Activated CD8-positive, alpha-beta memory T cell treated with anti-CD3 and anti-CD28 coated beads for 48 hours (primary cell): ENCODE measurements around the gene FRMPD1.

Source experiments
- DNase-seq, 3 experiments: peaks; one replicate each; pipeline ENCODE4 v3.0.0-alpha.2; 2020; ENCODE audit warnings: low read depth in 2 of 3, low spot score in 2 of 3

Gene FRMPD1

DNA sequence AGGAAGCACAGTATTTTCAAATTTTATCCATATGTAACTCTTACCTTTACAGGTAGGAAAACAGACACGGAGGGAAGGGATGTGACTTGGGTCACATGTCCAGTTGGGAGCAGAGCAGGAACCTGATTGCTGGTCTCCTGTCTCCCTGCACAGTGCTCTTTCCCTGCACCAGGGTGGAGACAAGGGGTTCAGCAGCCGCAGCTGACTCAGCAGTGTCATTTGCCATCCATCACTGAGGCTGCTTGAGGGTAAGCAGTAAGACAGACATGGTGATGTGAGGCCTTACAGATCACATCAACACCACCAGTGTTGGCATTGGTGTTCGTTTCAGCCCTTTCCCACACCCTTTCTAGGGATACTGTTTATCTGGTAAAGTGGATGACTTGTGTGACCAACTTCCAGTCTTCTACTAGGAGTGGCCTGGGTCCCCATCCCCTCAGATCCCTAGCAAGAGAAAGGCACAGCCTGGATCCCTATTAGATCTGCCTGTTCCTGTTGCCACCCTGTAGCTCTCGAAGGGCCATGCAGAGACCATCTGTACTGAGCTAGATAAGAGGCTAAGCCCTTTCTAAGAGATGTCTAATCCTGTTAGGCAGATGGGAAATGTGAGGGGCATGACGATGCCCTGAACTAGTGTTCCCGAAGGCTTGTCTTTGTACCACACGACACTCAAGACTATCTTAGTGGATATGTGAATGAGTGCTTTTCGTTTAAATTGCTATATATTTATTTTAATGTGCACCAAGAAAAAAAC is 29.1 kb downstream of the FRMPD1 start:
- DNase-seq, result no peak

- no peak for DNase-seq
These were observed 32.2 kb downstream of the FRMPD1 start for GRCh38 chr9:37682951-37683350.

DNA sequence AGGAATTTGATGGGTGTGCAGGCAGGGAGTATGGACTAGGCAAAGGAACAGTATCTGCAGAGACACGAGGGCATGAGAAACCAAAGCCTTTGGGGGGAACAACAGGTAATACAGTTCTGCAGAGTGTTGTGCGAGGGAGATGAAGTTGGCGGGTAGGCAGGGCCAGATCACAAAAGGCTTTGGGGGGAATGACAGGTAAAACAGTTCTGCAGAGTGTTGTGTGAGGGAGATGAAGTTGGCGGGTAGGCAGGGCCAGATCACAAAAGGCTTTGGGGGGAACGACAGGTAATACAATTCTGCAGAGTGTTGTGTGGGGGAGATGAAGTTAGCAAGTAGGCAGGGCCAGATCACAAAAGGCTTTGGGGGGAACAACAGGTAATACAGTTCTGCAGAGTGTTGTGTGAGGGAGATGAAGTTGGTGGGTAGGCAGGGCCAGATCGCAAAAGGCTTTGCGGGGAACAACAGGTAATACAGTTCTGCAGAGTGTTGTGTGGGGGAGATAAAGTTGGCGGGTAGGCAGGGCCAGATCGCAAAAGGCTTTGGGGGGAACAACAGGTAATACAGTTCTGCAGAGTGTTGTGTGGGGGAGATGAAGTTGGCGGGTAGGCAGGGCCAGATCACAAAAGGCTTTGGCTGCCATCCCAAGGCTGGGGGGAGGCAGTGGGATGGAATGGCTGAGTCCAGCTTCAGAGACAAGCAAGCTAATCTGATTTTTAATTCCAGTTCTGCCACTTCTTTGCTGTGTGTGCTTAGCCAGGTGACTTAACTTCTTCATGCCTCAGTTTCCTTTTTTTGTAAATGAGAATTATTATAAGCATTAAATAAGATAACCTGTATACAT is 33.0 kb downstream of the FRMPD1 start:
- no peak for DNase-seq

- no peak for DNase-seq
These were observed 42.0 kb downstream of the FRMPD1 start for GRCh38 chr9:37692622-37693221.

DNA sequence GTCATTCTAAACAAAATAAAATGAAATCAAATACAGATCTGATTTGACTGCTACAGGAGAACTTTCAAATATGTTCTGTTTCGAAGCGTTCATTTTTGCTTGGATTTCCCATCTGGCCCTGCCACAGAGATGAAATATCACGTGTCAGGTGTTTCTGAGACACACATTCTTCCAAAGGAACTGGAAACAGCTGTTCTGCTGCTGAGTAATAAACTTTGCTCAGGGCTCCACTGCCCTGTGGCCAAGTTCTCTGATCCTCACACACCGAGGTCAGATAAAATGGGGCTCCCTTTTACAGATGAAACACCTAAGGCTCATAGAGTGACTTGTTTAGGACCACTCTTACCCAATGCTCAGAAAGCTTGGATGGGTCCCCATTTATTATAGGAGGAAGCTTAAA is 42.5 kb downstream of the FRMPD1 start:
- no peak for DNase-seq

- no peak for DNase-seq
These were observed 43.6 kb downstream of the FRMPD1 start for GRCh38 chr9:37694355-37694754.

GRCh38 chr9:37696528-37696927 is 45.8 kb downstream of the FRMPD1 start:
- no peak for DNase-seq

DNA sequence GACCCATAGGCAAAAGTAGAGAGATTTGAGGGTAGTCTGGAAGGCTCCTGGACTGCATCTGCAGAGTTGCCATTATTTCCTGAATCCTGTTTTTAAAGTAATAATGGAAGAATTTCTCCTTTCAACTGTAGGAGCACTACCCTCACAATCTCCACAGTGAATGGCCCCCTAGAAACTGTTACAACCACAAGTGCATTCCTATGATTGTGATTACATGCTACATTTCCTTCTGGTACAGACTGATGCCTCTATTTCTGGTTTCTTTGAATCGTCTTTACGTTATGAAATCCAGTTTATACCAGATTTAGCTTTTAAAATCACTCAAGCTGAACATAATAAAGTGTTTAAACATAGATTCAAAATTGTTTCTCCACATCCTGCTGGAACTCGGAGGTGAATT is 49.4 kb downstream of the FRMPD1 start:
- no peak for DNase-seq

GRCh38 chr9:37700900-37701299 is 50.1 kb downstream of the FRMPD1 start:
- no peak for DNase-seq

- DNase-seq, result no peak
These were observed 55.0 kb downstream of the FRMPD1 start for GRCh38 chr9:37705787-37706186.

DNA sequence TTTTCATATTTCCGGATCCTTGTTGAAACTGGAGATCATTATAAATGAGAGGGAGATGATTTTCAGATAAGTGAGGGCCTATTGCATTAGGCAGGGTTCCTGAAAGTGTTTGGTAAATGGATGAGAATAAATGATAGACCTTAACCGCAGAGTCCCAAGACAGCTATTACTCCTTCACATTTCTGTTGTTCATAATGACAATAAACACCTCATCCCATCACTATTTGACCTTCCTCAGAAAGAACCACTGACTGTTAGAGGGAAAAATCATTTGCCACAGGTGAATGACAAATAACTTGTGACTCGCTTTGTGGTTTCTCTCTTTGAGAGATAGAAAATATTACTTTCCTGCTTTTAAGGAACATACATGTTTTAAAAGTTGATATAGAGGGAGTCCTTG is 55.5 kb downstream of the FRMPD1 start:
- no peak for DNase-seq

- DNase-seq, result no peak
These were observed 57.0 kb downstream of the FRMPD1 start for GRCh38 chr9:37707748-37708147.

DNA sequence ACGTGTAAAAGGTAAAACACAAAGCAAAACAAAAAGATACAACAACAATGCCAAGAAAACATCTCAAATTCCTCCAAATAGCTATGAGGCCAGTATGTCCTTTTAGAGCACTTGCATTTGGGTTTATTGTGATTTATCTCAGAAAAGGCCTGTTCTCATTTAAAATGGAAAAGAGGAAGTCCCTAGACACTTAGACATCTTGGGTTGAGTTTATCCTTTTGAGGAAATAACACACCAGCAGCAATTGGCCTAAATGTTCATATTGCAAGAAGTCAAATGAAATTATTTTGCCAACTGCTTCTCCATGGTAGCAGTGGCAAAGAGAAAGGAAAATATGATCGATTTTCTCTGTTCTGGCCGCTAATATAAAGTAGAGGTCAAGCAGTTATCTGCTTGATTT is 59.3 kb downstream of the FRMPD1 start:
- DNase-seq, result no peak

- DNase-seq, result no peak
These were observed 64.5 kb downstream of the FRMPD1 start for GRCh38 chr9:37715260-37715659.

DNA sequence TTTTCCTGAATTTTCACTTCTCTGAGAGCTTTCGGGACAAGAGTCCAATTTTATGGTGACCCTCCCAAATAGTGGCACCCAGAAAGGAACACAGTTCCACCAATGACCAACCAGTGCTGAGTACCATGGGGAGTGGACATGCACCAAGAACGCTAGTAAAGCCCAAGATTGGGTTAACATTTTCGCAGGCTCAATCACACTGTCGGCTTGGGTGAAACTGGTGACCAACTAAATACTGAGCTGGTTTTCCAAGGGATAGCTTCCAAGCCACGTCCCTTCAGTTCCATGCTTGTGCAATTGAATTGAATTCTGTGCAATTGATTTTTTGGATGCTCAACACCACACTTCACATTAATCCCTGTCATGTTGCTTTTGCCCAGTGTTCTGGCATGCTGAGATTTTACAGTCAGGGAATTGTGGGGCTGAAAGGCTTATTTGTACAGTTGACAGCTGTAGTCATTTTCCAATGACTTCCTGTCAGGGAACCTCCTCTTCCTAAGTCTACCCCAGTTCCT is 65.3 kb downstream of the FRMPD1 start:
- DNase-seq, result no peak

DNA sequence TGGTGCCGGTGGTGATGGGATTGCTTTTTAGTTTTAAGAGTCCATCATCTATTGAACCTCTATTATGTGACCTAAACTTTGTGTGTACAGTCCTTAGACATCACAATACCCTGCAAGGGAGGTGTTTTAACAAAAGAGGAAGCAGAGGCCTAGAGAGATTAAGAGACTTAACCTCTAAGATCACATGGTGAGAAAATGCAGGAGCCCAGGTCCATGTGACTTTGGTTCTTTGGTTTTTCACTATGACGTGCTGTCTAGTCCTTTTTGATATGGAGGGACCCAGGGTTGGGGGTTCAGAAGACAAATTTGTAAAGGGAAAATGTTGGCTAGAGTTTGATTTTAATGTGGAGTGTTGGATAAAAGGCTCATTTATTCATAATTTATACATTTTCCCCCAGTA is 68.8 kb downstream of the FRMPD1 start:
- no peak for DNase-seq

DNA sequence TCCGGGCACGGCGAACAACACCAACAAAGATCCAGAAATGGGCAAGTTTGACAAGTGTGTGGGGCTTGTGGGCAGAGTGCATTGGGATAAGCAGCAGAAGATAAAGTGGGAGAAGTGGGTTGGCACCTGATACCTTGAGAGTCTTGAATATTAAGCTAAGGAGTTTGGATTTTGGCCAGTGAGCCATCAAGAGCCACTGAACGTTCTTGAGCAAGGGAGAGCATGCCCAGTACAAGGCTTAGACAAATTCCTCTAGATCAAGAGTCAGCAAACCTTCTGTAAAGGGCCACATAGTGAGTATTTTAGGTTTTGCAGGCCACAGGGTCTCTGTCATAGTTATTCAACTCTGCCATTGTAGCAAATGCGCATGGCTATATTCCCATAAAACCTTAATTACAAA is 76.3 kb downstream of the FRMPD1 start:
- no peak for DNase-seq

GRCh38 chr9:37729499-37729898 is 78.7 kb downstream of the FRMPD1 start:
- no peak for DNase-seq

DNA sequence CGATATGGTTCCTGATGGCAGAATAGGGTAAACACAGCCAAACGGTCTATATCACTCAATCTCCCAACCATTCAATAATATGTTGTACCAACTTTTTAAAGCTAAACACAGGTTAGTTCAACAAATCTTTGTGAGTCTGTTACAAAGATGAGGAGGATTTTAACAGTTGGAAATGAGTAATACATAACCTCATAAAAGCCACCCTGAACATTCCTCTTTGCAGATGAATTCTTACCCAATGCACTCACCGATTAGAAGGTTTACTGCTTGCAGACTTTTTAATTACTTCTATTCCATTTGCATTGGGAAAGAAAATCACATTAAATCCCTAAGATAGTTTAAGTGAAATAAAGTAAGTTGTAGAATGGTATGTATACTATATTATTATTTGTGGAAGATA is 79.5 kb downstream of the FRMPD1 start:
- no peak for DNase-seq

DNA sequence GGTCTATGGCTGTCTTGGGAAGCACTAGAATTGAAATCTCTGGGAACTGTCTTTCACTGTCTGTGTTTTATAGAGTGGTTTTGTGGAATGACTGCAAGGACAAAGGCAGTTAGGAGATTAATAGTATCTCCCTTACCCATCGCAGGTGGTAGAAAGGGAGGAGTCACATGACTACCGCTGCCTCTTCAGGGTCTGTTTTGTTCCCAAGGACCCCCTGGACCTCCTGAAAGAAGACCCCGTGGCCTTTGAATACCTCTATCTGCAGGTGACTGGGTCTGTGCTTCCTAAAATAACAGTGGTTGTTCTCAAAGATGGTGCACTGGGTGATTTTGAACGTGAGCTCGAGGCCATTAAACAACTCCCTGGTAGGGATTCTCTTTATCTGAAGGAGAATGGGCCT is 80.1 kb downstream of the FRMPD1 start:
- no peak for DNase-seq

- DNase-seq, result no peak
These were observed 81.5 kb downstream of the FRMPD1 start for GRCh38 chr9:37732086-37732741.
